CD4-positive, alpha-beta T cell treated with Interleukin-6 at 100 ng/mL for 8 hours (primary cell): ENCODE data around the gene GLT1D1.

Source experiments
- DNase-seq: peaks from one replicate; pipeline ENCODE4 v3.0.0-alpha.2; 2020; ENCODE audit warnings: mixed read lengths, low spot score

GLT1D1 gene

DNA sequence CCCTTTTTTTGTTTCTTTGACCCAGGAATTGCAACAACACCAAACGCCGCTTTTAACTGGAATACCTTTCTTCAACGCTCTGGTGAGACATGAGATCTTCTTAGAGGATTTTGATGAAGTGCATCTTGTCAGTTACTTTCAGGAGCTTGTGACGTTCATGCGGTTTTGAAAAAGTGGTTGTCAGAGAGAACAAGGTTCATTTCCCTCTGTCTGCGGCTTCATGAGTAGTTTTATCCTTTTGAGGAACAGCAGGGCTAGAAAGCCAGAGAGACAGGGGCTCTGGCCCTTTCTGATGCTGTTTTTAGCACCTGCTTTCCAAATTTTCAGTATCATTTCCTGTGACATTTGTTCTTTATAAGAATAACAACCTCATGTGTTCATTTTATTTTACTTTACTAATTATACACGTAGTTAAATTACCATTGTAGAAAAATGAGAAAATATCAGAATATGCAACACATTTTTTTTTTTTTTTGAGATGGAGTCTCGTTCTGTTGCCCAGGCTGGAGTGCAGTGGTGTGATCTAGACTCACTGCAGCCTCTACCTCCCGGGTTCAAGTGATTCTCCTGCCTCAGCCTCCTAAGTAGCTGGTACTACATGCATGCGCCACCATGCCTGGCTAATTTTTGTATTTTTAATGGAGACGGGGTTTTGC is 61.8 kb downstream of the GLT1D1 start:
- no peak for DNase-seq

DNA sequence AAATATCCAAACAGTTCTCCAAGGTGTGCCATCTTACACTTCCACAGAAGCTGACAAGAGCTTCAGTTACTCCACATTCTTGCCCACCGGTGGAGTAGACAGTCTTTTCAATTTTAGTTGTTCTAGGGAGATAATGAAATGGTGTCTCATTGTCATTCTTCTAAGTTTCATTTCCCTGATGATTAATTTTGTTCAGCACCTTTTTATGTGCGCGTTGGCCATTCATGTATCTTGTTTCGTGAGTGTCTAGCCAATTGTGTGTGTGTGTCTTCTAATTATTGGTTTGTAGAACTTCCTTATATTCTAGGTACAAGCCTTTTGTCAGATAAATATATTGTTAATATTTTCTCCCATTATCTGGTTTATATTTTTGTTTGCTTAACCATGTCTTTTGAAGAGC is 63.1 kb downstream of the GLT1D1 start:
- DNase-seq: no peak

DNA sequence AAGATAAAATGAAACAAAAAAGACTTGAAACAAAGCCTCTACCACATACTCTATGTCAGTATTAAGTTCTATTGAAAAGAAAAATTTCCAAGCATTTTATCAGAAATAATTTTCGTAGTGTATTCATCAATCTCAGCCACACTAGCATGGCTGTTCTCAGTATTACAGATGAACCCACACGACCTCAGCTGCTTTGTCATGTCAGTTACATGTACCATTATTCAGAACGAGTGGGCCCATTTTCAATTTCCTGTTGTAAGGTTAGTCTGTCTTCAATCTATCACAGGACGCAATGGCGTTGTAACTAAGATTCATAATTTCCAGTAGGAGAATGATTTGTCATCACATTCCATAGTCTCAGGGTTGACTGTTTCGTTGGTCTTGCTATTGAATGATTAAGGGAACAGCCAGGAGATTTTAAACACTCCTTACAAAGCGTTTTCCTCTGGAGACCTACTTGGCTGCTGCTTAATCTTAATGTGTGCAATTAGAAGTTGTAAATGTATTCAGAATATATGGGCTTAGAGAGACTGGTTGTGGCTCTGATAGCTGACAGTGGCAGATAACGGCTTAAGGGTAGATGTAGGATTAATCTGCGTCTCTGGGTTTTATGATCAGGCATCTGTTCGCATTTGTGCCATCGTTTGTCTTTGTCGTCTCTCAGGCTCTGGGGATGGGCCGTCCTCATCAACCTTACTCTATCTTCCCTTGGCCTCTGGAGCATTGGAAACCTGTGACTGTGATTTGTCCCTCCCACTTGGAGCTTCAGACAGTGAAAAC is 65.4 kb downstream of the GLT1D1 start:
- DNase-seq: no peak

DNA sequence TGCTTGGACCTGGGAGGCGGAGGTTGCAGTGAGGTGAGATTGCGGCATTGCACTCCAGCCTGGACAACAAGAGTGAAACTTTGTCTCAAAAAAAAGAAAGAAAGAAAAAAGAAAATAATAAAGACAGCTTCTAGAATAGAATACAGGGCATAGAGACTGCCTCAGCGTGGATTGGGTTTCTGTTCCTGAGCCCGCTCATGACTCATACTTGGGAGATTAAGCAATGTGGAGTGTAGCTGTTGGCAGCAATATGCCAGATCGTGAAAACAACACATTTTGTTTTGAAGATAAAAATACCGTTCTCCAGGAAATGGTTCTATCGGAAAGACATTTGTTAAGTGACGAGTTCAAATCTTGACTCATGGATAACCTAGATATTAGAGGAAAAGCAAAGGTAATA is 67.2 kb downstream of the GLT1D1 start:
- no peak for DNase-seq

DNA sequence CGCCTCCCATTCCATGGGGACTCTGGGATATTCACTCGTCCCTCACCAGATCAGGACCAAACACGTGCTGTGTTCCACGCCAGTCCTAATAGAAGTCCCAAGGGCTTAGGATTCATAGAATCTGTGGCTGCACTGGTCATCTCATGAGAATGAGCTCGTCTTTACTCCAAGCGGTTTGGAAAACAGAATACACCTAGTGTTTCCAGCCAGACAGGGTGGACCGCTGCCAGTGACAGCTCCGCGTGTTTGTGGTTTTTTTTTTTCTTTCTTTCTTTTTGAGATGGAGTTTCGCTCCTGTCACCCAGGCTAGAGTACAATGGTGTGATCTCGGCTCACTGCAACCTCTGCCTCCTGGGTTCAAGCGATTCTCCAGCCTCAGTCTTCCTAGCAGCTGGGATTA is 75.1 kb downstream of the GLT1D1 start:
- no peak for DNase-seq

DNA sequence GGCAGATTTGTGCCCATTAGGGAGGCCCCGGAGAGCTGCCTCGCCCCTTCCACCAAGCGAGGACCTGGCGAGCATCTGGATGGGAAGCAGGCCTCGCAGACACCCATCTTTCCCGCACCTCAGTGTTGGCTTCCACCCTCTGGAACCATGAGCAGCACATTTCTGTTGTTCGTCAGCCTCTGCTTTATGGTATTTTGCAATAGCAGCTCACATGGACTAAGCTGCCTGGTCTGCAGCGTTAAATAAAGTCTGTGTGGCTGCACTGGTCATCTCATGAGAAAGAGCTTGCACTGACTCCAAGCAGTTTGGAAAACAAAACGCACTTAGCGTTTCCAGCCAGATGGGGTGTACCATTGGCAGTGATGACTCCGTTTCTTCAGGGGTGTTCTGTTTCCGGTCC is 75.8 kb downstream of the GLT1D1 start:
- no peak for DNase-seq

DNA sequence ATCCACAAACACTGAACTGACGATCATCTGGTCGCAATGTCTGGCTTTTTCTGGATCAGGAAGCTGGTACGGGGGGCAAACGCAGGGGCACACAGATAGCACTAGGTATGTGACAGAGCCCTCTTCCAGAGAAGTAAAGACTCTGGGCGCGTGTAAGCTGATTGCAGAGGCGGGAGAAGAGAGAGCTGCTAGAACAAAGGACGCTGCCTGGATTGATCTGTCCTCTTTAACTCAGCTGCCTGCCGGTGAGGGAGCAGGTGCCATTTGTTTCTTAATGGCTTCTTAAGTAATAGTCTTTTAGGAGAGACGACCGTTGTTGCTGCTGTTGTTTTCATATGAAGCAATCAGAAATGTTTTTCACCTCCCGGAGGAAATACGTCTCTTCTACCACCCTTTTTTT is 77.3 kb downstream of the GLT1D1 start:
- no peak for DNase-seq

DNA sequence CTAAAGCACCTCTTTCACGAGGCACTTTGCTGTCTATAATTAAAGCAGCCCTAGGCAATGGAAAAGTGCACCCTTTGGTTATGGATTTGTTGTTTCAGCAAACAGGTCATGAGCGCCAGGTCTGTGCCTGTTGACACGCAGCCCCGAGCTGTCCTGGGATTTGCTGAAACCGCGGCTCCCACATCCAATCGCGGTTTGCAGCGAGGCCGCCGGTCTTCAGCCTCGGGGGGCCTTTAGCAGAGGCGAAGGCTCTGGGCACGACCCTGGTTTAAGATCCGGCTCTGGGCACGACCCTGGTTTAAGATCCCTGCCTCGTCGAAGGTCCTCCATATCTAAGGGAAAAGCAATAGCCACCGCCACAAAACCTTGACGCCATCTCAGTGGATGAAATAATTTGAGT is 79.2 kb downstream of the GLT1D1 start:
- no peak for DNase-seq

DNA sequence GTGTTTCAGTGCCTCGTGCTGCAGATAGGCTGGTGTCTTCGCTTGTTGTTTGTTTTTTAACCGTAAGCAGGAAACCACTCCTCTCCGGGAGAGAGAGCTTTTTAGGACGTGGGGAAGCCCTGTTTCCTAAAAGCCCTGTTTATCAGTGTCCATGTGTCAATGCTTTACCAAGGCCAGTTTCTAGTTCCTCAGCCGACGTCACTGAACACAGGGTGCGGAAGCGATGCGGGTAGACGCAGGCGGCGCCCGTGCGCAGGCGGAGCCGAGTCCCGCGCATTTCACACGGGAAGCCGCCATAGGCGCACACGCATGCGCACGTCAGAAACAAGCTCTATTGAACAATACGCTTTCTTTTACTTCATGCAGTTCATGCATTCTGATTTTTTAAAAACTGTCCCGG is 79.8 kb downstream of the GLT1D1 start:
- DNase-seq: no peak

DNA sequence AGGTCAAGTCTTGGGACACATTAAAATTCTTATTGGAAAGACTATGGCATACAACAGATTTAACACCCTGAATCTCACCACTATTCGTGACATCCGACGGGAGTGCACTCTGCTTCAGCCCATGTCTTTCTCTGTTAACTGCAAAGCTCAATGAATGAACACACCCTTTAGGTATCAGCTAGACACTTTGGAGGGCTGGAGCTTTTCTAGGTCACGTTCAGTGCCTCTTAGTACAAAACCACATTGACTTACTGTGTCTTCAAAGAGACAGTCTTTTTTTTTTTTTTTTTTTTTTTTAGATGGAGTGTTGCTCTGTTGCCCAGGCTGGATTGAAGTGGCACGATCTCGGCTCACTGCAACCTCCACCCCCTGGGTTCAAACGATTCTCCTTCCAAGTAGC is 80.6 kb downstream of the GLT1D1 start:
- DNase-seq: no peak

DNA sequence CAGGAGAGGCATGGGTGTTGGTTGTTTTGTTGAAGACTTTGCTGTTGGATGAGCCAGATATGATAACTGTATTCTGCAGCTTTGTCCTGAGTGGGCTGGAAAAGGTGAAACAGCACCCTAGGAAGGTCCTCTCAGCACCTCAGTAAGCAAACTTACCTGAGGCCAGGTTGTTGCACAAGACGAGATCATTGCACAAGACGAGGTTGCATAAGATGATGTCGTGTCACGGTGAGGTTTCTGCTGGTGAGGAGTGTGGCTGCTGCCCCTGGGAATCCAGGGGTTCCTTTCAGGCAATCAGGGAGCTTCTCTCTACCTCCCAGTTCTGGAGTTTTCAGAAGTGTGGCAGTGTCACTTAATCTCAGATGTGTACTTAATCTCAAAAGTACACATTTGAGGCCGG is 85.6 kb downstream of the GLT1D1 start:
- no peak for DNase-seq

DNA sequence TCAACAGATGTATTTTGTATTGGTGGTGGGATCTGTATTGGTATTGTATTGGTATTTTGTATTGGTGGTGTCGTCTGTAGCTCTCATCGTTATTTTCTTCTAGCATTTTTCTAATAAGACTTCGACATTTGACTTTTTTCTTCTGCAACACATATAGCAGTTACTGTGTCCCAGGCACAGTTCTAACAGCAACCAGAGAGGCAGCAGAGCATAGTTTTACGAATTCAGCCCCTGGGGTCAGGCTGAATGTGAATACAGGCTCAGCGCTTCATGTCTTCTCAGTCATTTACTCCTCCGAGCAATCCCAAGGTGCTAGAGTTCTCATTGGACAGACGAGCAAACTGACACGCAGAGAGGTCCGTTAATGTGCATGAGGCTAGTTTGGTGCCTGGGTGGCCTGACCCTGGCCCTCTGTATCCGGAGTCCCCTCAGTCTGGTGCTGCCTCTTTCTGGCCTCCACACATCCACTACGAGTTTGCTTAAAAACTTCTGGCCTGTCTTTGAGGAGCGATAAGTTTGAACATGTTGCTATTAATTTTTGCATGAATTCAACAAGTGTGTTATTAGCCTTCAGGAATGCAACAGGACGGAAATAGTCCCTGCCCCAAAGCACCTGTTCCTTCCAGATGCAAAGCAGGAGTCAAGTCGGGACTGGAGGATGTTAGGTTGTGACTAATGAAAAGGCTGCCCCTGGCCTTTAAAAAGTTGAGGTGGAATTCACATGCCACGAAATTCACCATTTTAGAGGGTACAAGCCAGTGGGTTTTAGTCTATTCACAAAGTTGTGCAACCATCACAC is 87.0 kb downstream of the GLT1D1 start:
- no peak for DNase-seq

DNA sequence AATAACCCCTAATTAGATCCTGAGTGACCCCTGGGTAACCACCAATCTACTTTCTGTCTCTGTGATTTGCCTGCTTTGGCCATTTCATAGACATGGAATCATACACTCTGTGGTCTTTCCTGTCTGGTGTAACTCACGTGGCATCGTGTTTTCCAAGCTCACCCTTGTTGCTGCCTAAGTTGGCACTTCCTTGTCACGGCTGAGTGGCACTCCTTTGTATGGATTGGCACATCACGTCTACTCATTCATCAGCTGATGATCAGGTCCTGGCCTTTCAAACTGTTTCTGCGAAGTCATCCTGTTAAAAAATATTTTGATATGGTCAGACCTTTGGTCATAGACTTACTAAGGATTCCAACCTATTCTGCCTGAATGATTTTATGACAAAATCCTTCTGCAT is 87.7 kb downstream of the GLT1D1 start:
- DNase-seq: no peak

DNA sequence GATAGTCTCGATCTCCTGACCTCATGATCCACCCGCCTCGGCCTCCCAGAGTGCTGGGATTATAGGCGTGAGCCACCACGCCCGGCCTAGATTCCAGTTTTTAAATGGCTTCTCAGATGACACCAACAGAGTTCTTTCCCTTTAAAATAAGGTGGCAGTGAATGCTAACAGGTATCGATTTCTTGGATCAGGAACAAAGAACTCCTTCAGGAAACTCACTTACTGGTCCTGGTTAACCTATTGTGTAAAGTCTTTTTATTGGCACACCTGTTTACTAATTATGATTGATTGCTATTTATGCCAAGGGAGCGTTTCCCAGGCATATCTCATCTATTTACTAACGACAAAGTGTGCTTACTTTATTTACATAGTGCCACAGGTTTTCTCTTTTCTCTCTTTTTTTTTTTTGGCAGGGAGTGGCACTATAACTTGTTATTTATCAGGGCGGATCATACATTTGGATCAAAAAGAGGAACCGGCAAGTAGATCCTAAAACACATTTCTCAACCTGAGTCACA is 89.7 kb downstream of the GLT1D1 start:
- DNase-seq: no peak

DNA sequence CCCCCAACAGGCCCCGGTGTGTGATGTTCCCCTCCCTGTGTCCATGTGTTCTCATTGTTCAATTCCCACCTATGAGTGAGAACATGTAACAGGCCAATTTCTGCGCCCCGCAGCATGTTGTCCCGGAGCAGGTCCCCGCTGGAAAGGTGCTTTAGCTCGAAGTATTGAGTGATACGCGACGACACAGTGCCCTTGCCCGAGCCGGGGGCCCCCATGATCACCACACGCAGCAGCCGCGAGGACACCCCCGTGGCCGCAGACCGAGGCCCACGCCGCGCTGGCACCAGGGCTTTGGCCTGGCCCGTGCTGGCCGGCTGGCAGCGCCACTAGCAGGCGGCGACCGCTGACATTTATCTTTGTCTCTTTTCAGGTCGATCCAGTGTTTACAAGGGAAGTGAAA is 91.7 kb downstream of the GLT1D1 start:
- no peak for DNase-seq

DNA sequence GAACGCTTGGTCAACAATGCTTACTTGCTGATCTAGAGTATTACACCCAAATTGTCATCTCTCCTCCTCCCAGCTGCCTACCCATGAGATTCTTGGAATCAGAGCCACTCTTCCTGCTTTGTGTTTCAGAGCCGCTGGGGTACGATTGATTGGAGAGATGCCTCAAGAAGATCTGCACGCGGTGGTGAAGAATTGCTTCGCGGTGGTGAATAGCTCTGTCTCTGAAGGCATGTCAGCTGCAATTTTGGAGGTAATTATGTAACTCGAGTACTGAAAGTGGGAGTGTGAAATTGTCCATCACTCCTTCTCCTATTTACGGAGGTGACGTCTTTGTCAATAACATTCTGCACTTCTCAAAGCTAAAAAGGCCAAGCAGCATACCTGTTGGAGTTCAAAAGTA is 93.9 kb downstream of the GLT1D1 start:
- no peak for DNase-seq

DNA sequence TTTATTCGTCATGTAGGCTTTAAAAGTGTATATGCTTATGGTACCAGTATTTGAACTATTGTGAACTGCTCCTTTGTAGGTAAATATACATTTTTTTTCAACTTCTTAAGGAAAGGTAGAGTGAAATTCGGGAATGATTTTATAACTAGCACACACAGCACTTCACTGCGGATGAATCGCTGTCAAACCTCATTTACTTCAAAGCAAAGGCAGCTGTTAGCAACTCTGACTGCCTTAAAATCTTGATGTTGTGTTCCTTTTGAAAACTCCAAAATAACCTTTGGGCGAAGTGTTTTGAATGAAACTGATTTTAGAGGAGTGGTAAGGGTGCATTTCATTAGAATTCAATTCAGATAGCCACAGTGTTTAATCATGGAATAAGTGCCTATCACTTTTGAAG is 95.8 kb downstream of the GLT1D1 start:
- no peak for DNase-seq

DNA sequence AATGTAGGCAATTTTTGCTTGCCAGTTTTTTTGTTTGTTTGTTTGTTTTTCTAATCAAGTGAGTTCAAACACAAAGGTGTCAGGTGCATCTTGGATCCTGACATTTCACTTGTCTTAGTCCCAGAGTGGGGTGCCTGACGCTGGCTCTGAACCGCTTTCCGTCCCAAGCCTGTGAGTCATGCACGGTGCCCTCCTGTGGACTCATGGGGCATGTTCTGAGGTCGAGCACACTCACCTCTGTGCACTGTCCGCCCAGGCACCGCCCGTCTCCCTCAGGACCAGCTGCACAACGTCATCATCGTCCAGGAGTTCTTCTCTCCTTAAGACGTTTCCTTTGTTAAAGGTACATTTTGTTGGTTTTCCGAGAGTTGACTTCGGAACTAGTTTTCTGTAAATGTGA is 98.2 kb downstream of the GLT1D1 start:
- no peak for DNase-seq

DNA sequence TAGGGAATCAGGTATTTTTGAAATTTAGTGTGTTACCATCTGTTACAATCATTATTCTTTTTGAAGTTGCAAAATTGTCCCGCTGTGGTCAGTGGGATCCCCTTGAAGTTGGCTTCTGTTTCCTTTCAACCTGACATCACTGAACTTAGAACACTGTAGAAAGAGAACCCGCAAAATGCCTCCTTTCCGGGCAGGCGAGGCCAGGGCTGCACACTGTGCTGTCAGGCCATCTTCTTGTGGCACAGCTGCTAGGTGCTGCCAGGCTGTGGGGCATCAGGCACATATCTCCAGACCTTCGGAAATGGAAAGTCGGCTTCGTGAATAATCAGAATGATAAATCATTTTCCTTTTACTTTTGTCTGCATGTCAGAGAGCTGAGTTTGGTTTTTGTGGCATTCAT is 103.5 kb downstream of the GLT1D1 start:
- DNase-seq: no peak

DNA sequence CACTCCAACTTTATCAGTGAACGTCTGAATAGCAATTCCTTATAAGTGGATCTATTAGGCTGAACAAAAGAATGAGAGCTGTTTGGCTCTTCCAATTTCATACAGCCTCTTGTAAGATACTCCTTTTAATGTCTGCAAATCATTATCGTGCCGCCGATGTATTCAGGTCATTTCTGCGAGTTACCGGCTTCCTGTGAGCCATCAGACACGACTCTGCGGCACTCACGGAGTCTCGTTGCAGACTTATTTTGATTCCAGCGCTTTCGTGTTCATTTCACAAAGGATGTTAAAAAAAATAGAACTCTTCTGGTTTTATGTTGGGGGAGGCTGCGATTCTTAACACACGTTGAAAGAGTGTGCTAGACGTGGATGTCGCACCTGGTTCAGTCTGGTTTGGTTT is 106.6 kb downstream of the GLT1D1 start:
- no peak for DNase-seq

DNA sequence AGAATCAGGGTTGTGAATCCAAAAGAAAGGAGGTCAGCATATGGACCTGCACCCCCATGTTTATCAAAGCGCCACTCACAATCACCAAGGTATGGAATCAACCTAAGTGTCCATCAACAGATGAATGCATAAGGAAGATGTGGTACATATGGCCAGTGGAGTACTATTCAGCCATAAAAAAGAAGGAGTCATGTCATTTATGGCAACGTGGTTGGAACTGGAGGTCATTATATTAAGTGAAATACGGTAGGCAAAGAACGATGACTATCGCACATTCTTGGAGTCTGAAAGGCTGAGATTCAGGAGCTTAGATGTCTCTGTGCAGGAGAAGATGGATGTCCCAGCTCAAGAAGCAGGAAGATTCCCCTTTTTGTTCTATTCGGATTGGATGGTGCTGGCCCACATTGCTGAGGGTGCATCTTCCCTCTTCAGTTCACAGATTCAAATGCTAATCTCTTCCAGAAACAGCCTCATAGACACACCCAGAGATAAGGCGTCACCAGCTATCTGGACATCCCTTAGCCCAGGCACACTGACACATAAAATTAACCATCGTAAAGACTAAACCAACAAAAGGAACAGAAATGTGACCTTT is 108.1 kb downstream of the GLT1D1 start:
- DNase-seq: no peak

DNA sequence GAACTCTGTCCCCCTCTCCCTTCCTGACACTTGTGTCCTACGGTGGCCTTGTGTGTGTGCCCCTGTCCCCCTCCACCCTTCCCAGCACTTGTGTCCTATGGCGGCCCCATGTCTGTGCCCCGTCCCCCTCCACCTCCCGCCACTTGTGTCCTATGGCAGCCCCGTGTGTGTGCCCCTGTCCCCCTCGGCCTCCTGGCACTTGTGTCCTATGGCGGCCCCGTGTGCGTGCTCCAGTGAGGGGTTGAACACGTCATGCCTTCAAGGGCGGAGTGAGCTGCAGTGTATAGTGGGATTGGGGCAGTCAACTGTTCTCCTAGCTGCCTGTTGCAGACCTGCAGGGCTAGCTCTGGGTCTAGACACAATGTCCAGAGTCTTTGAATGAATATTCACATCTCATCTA is 108.7 kb downstream of the GLT1D1 start:
- no peak for DNase-seq
